Measurements from ENCODE around the gene TEC. TPM values are rescaled to one million over a fixed set of nuclear protein-coding genes. Genes with fewer than 3 reads are reported as not detected.
"Not testable (repeated sequence)": the region's sequence is repeated elsewhere in the genome, so short reads cannot be mapped to it uniquely, and the experiment has no call there.

The TEC gene
- total and polyA plus RNA-seq, 11 donors, result 1.1 to 4.5 (median 2.2) TPM

DNA sequence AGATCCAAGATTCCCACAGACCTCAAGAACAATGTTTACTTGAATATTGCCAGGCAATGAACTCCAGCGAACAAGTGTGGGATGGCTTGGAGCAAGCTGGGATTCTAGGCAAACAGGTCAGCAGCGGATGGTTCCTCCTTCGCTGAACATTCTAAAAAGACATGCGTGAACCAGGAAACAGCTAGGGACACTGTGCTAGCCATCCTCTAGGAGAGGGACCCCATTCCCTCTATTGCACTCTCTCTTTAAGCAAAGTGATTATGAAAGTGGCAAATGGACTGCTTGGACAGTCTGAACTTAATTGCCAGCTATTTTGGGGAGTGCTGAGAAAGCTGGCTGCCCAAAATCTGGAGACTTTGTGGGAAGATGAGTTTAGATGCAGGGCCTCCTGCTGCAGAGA, 29.9 kb upstream of the TEC start:
- Histone ChIP-seq H3K27me3 (no peaks in the 10 kb centered on the region), H3K4me3 (no peak overlapping the region), H3K27ac (no peak overlapping the region), H3K9me3 (no peaks in the 10 kb centered on the region), H3K36me3 (no peaks in the 10 kb centered on the region), H3K4me1 (no peaks in the 10 kb centered on the region)
- WGBS, 4 donors, result 79 to 94% (median 86%) methylated on average over 4 of the region's 4 CpGs
- no peak for ATAC-seq
- DNase-seq, result no peak
- TF ChIP-seq, protein P1, sequence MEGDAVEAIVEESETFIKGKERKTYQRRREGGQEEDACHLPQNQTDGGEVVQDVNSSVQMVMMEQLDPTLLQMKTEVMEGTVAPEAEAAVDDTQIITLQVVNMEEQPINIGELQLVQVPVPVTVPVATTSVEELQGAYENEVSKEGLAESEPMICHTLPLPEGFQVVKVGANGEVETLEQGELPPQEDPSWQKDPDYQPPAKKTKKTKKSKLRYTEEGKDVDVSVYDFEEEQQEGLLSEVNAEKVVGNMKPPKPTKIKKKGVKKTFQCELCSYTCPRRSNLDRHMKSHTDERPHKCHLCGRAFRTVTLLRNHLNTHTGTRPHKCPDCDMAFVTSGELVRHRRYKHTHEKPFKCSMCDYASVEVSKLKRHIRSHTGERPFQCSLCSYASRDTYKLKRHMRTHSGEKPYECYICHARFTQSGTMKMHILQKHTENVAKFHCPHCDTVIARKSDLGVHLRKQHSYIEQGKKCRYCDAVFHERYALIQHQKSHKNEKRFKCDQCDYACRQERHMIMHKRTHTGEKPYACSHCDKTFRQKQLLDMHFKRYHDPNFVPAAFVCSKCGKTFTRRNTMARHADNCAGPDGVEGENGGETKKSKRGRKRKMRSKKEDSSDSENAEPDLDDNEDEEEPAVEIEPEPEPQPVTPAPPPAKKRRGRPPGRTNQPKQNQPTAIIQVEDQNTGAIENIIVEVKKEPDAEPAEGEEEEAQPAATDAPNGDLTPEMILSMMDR (IDR thresholded peaks at IDR 0.05), result no peak
- TF ChIP-seq POLR2A (IDR thresholded peaks at IDR 0.05), result no peak
- intact Hi-C loops (cut with DNase I), result no loop called here

DNA sequence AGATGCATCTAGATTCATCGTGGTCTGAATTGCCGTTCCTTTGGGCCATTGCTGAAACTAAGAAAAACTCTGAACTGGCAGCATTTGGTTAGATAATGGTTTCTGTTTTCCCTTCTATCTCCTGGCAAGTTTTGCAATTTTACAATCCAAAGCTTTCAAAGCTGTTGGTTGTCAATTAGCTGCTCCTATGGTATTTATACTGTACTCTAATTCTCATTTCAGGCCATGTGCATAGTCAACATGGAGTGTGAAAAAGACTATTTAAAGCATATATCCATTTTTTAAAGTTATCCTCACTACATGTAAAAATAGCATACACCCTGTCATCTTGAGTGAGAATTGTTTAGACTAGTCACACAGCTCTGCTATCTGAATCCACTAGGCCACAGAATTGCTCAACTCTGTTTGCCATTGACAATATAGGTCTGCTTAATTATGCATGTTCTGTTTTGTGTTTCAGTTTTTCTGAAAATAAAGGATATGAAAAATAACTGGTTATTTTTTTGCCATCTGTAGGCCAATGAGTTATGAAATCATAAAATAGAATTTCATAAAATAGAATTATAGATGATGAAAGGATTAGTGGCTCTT, 27.7 kb upstream of the TEC start:
- no peak overlapping the region for H3K4me3 ChIP-seq
- intact Hi-C loops (cut with DNase I), result no loop called here
- no peaks in the 10 kb centered on the region for H3K4me1 ChIP-seq
- ATAC-seq (no peak), DNase-seq (no peak)
- H3K27me3 ChIP-seq, result no peaks in the 10 kb centered on the region
- TF ChIP-seq, protein P1 (IDR thresholded peaks at IDR 0.05), result no peak
- TF ChIP-seq POLR2A (IDR thresholded peaks at IDR 0.05), result no peak
- no peaks in the 10 kb centered on the region for H3K36me3 ChIP-seq
- 91 to 97% (median 94%) methylated on average over 2 of the region's 2 CpGs for WGBS, 4 donors
- H3K9me3 ChIP-seq, result no peaks in the 10 kb centered on the region
- H3K27ac ChIP-seq, result no peak overlapping the region

DNA sequence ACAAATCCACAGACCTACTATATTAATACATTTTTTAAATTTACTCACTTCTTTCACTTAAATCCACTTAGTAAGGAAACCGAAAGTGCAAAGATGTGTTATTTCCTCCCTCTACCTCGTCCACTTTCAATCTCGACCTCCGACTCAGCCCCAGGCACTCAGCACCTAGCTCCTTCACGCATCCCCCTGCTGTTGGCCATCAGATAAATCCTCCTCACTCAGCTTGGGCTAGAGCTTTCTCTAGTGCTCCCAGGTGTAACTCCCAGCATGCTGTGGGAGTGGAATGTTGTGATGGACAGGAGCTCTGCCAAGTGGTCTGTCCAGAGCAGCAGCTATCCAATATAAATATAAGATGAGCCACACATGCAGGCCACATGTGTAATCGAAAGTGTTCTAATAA, 26.7 kb upstream of the TEC start:
- no peak overlapping the region for H3K27ac ChIP-seq
- H3K9me3 ChIP-seq, result no peaks in the 10 kb centered on the region
- TF ChIP-seq POLR2A (IDR thresholded peaks at IDR 0.05), result no peak
- TF ChIP-seq, protein P1 (IDR thresholded peaks at IDR 0.05), result no peak
- no peaks in the 10 kb centered on the region for H3K4me1 ChIP-seq
- ATAC-seq (no peak), DNase-seq (no peak)
- intact Hi-C loops (cut with DNase I), result no loop called here
- H3K27me3 ChIP-seq, result no peaks in the 10 kb centered on the region
- no peaks in the 10 kb centered on the region for H3K36me3 ChIP-seq
- H3K4me3 ChIP-seq, result no peak overlapping the region
- 65 to 73% (median 71%) methylated on average over 6 of the region's 6 CpGs for WGBS, 4 donors

DNA sequence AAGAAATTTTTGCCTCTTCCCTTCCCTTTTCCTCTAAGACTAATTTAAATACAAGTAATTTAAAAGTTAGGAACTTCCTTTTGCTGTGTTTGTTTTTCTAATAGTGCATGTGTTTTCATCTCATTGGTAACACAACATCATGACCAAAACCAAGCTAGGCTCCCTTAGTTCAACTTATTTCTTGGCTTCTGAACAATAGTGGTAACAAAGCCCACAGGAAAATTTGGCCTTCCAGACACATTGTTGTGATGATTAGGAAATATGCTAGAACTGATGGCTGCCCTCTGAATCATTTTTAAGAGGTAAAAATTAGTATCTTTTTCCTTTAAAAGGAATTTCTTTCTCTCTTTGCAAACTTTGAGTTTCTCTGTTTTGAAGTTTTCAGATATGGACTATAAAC, 25.5 kb upstream of the TEC start:
- Histone ChIP-seq H3K27me3 (no peaks in the 10 kb centered on the region), H3K36me3 (no peaks in the 10 kb centered on the region), H3K4me1 (no peaks in the 10 kb centered on the region), H3K4me3 (no peak overlapping the region), H3K27ac (no peak overlapping the region), H3K9me3 (no peaks in the 10 kb centered on the region)
- TF ChIP-seq, protein P1 (IDR thresholded peaks at IDR 0.05), result no peak
- no peak for TF ChIP-seq POLR2A (IDR thresholded peaks at IDR 0.05)
- ATAC-seq (no peak), DNase-seq (no peak)
- intact Hi-C loops (cut with DNase I), result no loop called here

DNA sequence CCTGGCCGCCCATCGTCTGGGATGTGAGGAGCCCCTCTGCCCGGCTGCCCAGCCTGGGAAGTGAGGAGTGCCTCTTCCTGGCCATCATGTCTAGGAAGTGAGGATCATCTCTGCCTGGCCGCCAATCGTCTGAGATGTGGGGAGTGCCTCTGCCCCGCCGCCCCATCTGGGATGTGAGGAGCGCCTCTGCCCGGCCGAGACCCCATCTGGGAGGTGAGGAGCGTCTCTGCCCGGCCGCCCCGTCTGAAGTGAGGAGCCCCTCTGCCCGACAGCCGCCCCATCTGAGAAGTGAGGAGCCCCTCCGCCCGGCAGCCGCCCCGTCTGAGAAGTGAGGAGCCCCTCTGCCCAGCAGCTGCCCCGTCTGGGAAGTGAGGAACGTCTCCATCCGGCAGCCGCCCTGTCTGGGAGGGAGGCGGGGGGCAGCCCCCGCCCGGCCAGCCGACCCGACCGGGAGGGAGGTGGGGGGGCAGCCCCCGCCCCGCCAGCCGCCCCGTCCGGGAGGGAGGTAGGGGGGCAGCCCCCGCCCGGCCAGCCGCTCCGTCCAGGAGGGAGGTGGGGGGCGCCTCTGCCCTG, 22.7 kb upstream of the TEC start:
- 89 to 97% (median 93%) methylated on average over 21 to 40 of the region's 40 CpGs for WGBS, 4 donors
- H3K27me3 ChIP-seq; ATAC-seq; DNase-seq; H3K4me3 ChIP-seq; H3K4me1 ChIP-seq; H3K27ac ChIP-seq; H3K9me3 ChIP-seq; intact Hi-C loops (cut with DNase I); H3K36me3 ChIP-seq: not testable (repeated sequence)
